HG03139 (cell line): ENCODE results near the gene PLIN4.
"Not testable (repeated sequence)": the region's sequence is repeated elsewhere in the genome, so short reads cannot be mapped to it uniquely, and the experiment has no call there.

Source experiments
- ATAC-seq: cut with Tn5 transposase; IDR thresholded peaks from one replicate; pipeline ENCODE4 v1.9.1; 2021; ENCODE audit not compliant: unreplicated experiment

Gene PLIN4

GRCh38 chr19:4548238-4548584 is 29.9 kb upstream of the PLIN4 start:
- no peak for ATAC-seq

GRCh38 chr19:4547303-4548237 is 29.3 kb upstream of the PLIN4 start:
- ATAC-seq = no peak

- ATAC-seq = no peak
These were observed 25.8 kb upstream of the PLIN4 start for GRCh38 chr19:4543842-4544647.

- no peak for ATAC-seq
These were observed 24.9 kb upstream of the PLIN4 start for GRCh38 chr19:4542896-4543841.

DNA sequence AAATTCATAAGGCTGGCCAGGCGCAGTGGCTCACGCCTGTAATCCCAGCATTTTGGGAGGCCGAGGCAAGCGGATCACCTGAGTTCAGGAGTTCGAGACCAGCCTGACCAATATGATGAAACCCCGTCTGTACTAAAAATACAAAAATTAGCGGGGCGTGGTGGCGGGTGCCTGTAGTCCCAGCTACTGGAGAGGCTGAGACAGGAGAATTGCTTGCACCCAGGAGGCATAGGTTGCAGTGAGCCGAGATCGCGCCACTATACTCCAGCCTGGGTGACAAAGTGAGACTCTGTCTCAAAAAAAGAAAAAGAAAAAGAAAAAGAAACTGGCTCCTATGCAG is 23.5 kb upstream of the PLIN4 start:
- ATAC-seq = not testable (repeated sequence)

GRCh38 chr19:4541114-4541805 is 23.0 kb upstream of the PLIN4 start:
- ATAC-seq = no peak

DNA sequence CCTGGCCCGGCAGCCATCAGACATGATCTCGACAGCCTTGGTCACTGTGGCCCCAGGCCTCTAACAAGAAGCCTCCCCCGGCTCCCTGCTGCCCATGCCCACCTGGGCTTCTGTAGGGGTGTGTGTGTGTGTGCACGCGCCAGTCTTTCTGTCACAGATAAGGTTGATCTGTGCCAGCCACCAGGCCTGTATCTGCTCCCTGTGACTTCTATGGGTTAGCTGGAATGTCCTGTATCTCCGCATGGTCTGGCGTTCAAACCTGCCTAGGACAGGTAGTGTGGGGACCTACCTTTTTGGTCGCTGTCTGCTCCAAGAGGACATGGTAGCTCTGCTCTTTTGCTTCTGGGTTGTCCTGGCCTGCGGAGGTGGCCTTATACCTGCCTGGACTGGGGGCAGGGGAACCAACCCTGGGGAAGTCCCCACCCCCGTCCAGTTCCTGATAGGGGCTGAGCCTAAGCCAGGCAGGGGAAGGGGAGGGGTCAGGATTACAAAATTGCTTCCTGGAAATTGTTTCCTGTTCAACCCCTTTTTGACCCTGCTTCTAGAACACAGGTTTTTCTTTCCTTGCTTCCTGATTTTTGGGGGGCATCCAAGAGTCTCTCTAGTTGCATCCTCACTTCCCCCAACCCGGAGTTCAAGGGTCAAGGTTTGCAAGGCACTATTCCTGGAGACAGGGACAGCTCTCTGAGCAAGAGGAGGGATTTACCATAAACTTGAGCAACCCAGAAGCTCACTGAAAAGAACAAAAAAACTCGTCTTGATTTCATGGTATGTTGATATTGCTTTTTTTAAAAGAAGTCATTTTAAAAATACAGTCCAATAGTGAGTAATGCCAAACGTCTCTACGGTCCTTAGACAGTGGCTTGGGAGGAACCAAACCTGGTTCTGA is 21.7 kb upstream of the PLIN4 start, which contains the start of gene LRG1:
LRG1 (minus strand) TSS at position 344 of the 889 bp plus-strand sequence; CDS start at position 321, 23 bp downstream.
- no peak for ATAC-seq

GRCh38 chr19:4539169-4539692 is 20.9 kb upstream of the PLIN4 start:
- ATAC-seq = no peak

DNA sequence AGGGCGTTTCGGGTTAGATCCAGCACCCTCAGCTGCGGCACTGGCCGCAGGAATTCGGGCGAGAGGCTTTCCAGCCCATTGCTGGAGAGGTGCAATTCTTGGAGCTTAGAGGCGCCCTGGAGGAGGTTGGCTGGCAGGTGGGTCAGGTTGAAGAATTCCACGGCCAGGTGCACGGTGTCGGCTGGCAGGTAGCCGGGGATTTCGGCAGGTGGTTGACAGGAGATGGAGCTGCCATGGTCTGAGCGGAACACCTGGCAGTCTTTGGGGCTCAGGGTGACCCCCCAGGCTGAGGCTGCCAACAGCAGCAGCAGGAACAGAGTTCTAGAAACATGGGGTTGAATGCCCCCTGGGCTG is 20.3 kb upstream of the PLIN4 start:
- ATAC-seq = no peak

DNA sequence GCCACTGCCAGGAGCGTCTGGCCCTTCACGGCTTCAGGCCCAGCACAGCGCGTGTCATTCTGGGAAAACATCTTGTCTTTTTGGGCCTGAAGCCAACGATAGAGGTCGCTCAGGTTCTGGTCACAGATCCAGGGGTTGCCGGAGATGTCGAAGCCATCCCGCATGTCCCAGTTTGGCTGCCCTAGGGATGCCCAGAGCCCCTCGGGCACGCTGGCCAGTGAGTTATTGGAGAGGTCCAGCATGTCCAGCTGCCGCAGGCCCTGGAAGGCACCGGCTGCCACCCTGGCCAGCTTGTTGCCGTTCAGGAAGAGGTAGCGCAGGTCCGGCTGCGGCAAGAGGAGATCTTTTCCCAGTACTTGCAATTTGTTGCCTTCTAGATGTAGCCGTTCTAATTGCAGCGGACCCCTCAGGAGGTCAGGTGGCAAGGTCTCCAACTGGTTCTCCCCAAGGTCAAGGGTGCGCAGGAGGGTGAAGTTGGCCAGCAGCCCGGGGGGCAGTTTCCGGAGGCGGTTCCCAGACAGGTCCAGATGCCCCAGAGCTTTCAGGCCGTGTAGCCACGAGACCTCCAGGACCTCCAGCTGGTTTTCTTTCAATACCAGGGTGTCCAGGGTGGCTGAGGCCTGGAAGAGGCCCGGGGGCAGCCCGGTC is 19.8 kb upstream of the PLIN4 start:
- no peak for ATAC-seq

GRCh38 chr19:4536798-4537197 is 18.5 kb upstream of the PLIN4 start:
- no peak for ATAC-seq

DNA sequence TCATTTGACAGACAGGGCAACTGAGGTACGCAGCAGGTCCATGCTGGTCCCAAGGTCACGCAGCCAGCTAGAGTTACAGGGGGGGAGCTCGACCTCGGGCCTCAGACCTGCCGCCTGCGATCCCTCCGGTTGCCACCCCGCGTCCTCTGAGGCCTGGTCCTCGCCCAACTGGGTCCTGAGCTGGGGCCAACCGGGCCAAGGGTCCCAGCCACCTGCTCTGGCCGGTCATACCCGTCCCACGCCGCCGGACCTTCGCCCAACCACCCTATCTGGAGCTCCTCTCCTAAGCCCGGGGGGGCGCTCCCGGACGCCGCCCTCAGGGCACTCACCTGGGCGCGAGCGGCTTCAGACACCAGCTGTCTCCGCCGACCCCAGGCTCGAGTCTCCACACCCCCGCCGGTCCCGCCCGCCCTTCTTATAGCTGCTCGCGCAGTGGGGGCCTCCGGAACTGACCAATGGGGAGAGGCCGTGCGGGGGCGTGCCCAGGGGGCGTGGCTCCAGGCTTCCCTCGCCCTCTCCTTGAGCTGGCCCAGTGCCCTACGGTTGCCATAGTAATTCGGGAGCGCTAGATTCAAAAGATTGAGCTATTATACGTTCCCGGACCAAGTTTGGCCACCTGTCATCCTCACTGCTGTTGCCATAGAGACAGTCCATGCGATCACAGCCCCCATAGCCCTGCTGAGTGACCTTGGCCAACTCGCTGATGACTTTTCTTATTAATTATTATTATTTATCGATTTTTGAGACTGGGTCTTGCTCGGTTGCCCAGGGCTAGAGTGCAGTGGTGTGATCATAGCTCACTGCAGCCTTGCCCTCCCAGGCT is 16.8 kb upstream of the PLIN4 start, which contains the start of gene PLIN5:
PLIN5 (minus strand) TSS at position 389 of the 823 bp plus-strand sequence. CDS start 1,150 bp downstream, outside the sequence.
- ATAC-seq = no peak

DNA sequence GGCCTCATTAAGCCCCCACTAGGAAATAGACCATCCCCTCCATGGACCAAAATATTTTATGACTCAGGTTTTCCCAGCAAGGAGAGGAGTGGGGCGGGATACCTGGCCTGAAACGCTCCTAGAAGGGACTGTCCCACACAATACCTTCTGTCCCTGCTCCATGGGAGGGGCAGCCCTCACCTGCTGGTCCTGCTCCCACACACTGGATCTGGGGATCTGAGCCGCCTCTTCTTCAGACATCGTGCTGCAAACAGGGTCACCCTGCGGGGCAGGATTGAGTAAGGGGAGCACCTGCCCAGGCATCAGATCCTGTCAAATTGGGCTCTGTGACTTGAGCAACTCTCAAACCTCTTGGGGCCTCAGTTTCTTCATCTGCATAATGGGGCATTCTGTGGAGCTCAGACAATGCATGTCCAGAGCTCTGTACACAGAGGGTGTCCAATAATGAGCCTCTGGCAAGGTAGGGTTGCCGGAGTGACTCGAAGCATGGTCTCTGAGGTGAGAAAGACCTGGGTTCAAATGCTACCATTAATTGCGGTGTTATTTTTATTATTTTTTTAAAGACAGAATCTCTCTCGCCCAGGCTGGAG is 15.6 kb upstream of the PLIN4 start:
- no peak for ATAC-seq

- no peak for ATAC-seq
These were observed 15.0 kb upstream of the PLIN4 start for GRCh38 chr19:4533334-4533733.

- no peak for ATAC-seq
These were observed 13.4 kb upstream of the PLIN4 start for GRCh38 chr19:4531562-4532165.

GRCh38 chr19:4529924-4530522 is 11.7 kb upstream of the PLIN4 start:
- no peak for ATAC-seq

DNA sequence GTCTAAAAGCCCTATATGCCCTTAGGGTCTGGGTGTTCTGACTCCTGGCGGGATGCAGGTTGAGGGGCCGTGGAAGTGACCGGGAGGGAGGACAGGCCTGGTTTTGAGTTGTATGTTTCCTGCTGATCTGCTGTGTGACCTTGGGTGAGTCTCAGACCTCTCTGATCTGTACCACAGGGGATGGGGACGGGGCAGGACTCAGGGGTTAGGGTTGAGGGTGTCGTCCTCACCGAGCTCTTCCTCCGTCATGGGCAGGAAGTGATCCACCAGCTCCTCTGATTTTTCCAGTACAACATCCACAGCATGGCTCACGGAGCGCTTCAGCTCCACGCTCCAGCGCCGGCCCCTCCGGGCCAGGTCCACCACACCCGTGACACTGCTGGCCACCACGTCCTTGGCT is 10.6 kb upstream of the PLIN4 start:
- ATAC-seq = no peak
